K562 (cell line): ENCODE measurements around the gene SERPINA6. TPM values are rescaled to one million over a fixed set of nuclear protein-coding genes. Genes with fewer than 3 reads are reported as not detected.

Experiments
- ATAC-seq: fragments of 200-7000 bp; cut with Tn5 transposase; 3 replicates; pipeline ENCODE4 v1.9.1; 2020; ENCODE audit warnings: moderate library complexity
- BruUV-seq: library from RNA; stranded (reverse); fragments of 400-500 nt; replicated peaks from 2 replicates; lab custom pipeline; 2021; lab: Mats Ljungman, UMichigan
- CTCF ChIA-PET: fragments of 300-600 bp; formaldehyde crosslinking; extraction: SDS; loops from one replicate; lab custom pipeline; 2021; ENCODE audit warnings: low intra/inter-chr PET ratio; lab: Yijun Ruan, JAX
- POLR2A ChIA-PET: fragments of 300-600, 350-650 bp; sonication (Branson Sonifier 250); formaldehyde crosslinking; extraction: SDS; loops from one replicate; lab custom pipeline; 2021; ENCODE audit warnings: antibody characterized with exemption, inconsistent platforms; lab: Yijun Ruan, JAX
- DNase-seq, 4 experiments: peaks; one replicate each; pipeline versions ENCODE4 v3.0.0 to v3.0.0-alpha.2; 2011 to 2018; ENCODE audit warnings: low spot score in 3 of 4, mixed read lengths in 3 of 4; ENCODE audit errors: extremely low read depth in 1 of 4
- FAIRE-seq: peaks from 2 replicates; lab custom pipeline; 2011; peaks lifted over from hg19 to GRCh38; lab: Jason Lieb, UNC
- H2AFZ ChIP-seq: 2 replicates; pipeline ENCODE4 v1.6.0; 2011; ENCODE audit warnings: low read depth, low read length, control low read depth, inconsistent platforms
- H3K27ac ChIP-seq: fragments of 200-600 bp; 3 replicates; pipeline ENCODE4 v1.8.0; 2011; ENCODE audit warnings: low read depth, mild to moderate bottlenecking, control low read depth, inconsistent platforms, low read length, moderate library complexity, mixed read lengths; ENCODE audit errors: extremely low read depth
- H3K27me3 ChIP-seq, 2 experiments: fragments of 300-600 bp in 1 of 2; 2 replicates in 1 of 2; 3 replicates in 1 of 2; pipeline versions ENCODE4 v1.6.0 to v1.8.0; 2011; ENCODE audit warnings: inconsistent platforms in 2 of 2, low read length in 2 of 2, mild to moderate bottlenecking in 1 of 2, mixed read lengths in 1 of 2, moderate library complexity in 1 of 2; ENCODE audit not compliant: control insufficient read depth in 2 of 2, insufficient read depth in 2 of 2
- H3K36me3 ChIP-seq: fragments of 300-600 bp; 3 replicates; pipeline ENCODE4 v1.8.0; 2011; ENCODE audit warnings: mild to moderate bottlenecking, low read length, inconsistent platforms; ENCODE audit not compliant: control insufficient read depth, insufficient read depth
- H3K4me1 ChIP-seq, 2 experiments: fragments of 200-600 bp in 1 of 2; replicated peaks in 1 of 2; 2 replicates in 1 of 2; 3 replicates in 1 of 2; pipeline versions ENCODE4 v1.5.1 to v1.8.0; 2011; ENCODE audit warnings: inconsistent platforms in 2 of 2, low read length in 2 of 2, mild to moderate bottlenecking in 1 of 2, mixed read lengths in 1 of 2, moderate library complexity in 1 of 2; ENCODE audit not compliant: control insufficient read depth in 2 of 2, insufficient read depth in 2 of 2
- H3K4me2 ChIP-seq: 2 replicates; pipeline ENCODE4 v1.6.1; 2011; ENCODE audit warnings: low read length, control low read depth, inconsistent platforms, mixed read lengths; ENCODE audit not compliant: insufficient read depth
- H3K4me3 ChIP-seq: fragments of 200-600 bp; sonication (generic), shearing (Covaris generic); 2 replicates; pipeline ENCODE4 v1.5.1; 2016; ENCODE audit warnings: control low read depth, inconsistent platforms
- H3K79me2 ChIP-seq: fragments of 200-600 bp; 3 replicates; pipeline ENCODE4 v1.8.0; 2011; ENCODE audit warnings: low read length, inconsistent platforms; ENCODE audit not compliant: control insufficient read depth, insufficient read depth
- H3K9ac ChIP-seq, 2 experiments: 2 replicates each; pipeline versions ENCODE4 v1.6.0 to v1.6.1; 2011; ENCODE audit warnings: low read depth in 2 of 2, low read length in 2 of 2, control low read depth in 1 of 2, inconsistent platforms in 1 of 2, mild to moderate bottlenecking in 1 of 2, mixed read lengths in 1 of 2; ENCODE audit not compliant: insufficient read depth in 1 of 2
- H3K9me1 ChIP-seq: one replicate; pipeline ENCODE4 v1.6.0; 2011; ENCODE audit warnings: inconsistent platforms, mild to moderate bottlenecking, low read length, moderate library complexity; ENCODE audit not compliant: control insufficient read depth, insufficient read depth
- H3K9me3 ChIP-seq: replicated peaks from 2 replicates; pipeline ENCODE4 v1.5.1; 2011; ENCODE audit warnings: low read depth, low read length, inconsistent platforms; ENCODE audit not compliant: control insufficient read depth, insufficient read depth
- H4K20me1 ChIP-seq: replicated peaks from 2 replicates; pipeline ENCODE4 v1.6.1; 2011; ENCODE audit warnings: low read length, inconsistent platforms, mixed read lengths; ENCODE audit not compliant: control insufficient read depth, insufficient read depth
- CCNT2 ChIP-seq: IDR thresholded peaks from 2 replicates; pipeline ENCODE4 v1.6.1; 2011; ENCODE audit warnings: borderline replicate concordance, low read depth, mild to moderate bottlenecking, moderate library complexity, mixed read lengths, low read length; ENCODE audit not compliant: insufficient read length; ENCODE audit errors: extremely low read depth
- DPF2 ChIP-seq: fragments of 450-650 bp; IDR thresholded peaks from 2 replicates; pipeline ENCODE4 v1.6.1; 2016
- ESRRA ChIP-seq: fragments of 450-650 bp; IDR thresholded peaks from 2 replicates; pipeline ENCODE4 v1.6.1; 2014; ENCODE audit warnings: low read depth, mild to moderate bottlenecking, moderate library complexity, borderline replicate concordance
- FUS ChIP-seq: fragments of 200-400 bp; formaldehyde crosslinking; optimal IDR thresholded peaks from 2 replicates; pipeline ENCODE3; 2017; ENCODE audit warnings: low read depth, low read length
- STAT5A ChIP-seq: IDR thresholded peaks from 2 replicates; pipeline ENCODE4 v1.6.1; 2012; ENCODE audit warnings: low read length, inconsistent platforms, borderline replicate concordance
- TCF7L2 ChIP-seq: fragments of 150-350 bp; IDR thresholded peaks from 2 replicates; pipeline ENCODE4 v1.6.1; 2016; ENCODE audit warnings: low read depth, mild to moderate bottlenecking, low read length, moderate library complexity
- WGBS: fragments of 100-300 bp; shearing (Covaris generic); methylation state at CpG from one replicate; pipeline ENCODE4 v1.1.6; 2016; ENCODE audit warnings: low coverage, mixed read lengths; ENCODE audit not compliant: insufficient coverage; ENCODE audit errors: missing lambda C conversion rate; 5-methylcytosine and 5-hydroxymethylcytosine counted together
- in situ Hi-C: fragments of 300-500 bp; cut with MboI; formaldehyde crosslinking; loops from 4 replicates; pipeline ENCODE4 v1.15.0; 2018; ENCODE audit warnings: inconsistent platforms, mixed read lengths
- intact Hi-C: fragments of 100-400 bp; cut with micrococcal nuclease; formaldehyde crosslinking; loops from 2 replicates; pipeline ENCODE4 v1.14.2; 2022
- polyA plus RNA-seq, 8 experiments: library from polyadenylated mRNA; depleted of rRNA in 4 of 8; stranded (reverse) in 5 of 8; unstranded in 3 of 8; fragments of >200 nt; fragmentation: Nextera tagmentation in 2 of 8; fragmentation: Illumina TruSeq in 1 of 8; extraction: Ambion mirVana in 2 of 8; extraction: Trizol in 1 of 8; gene quantifications; 2 replicates each; pipeline versions ENCODE4 v1.2.1 to v1.2.3, GENCODE V29; 2011 to 2014; ENCODE audit warnings: inconsistent platforms in 1 of 8, missing spikeins in 1 of 8
- total RNA-seq, 7 experiments: library from RNA; depleted of rRNA in 6 of 7; stranded (reverse); fragments of >200 nt in 6 of 7; fragmentation: Illumina TruSeq in 2 of 7; extraction: Trizol in 2 of 7; gene quantifications; 2 replicates each; pipeline versions ENCODE4 v1.2.1 to v1.2.3, GENCODE V29; 2011 to 2021; ENCODE audit warnings: low replicate concordance in 1 of 7
- TF ChIP-seq, protein P1 (sequence below): fragments of 450-650 bp; formaldehyde crosslinking; IDR thresholded peaks from 2 replicates; pipeline ENCODE4 v1.4.0; 2020; ENCODE audit warnings: mild to moderate bottlenecking, moderate library complexity
- TF ChIP-seq, protein P2 (sequence below): sonication (generic); formaldehyde crosslinking; IDR thresholded peaks from 2 replicates; pipeline ENCODE4 v1.8.1; 2023; ENCODE audit warnings: mild to moderate bottlenecking, missing genetic modification reagents

SERPINA6 gene
- total and polyA plus RNA-seq, 9 of the 15 experiments (the other 6 are each of a cell fraction or from before 2014, with no cell fraction given): not detected

DNA sequence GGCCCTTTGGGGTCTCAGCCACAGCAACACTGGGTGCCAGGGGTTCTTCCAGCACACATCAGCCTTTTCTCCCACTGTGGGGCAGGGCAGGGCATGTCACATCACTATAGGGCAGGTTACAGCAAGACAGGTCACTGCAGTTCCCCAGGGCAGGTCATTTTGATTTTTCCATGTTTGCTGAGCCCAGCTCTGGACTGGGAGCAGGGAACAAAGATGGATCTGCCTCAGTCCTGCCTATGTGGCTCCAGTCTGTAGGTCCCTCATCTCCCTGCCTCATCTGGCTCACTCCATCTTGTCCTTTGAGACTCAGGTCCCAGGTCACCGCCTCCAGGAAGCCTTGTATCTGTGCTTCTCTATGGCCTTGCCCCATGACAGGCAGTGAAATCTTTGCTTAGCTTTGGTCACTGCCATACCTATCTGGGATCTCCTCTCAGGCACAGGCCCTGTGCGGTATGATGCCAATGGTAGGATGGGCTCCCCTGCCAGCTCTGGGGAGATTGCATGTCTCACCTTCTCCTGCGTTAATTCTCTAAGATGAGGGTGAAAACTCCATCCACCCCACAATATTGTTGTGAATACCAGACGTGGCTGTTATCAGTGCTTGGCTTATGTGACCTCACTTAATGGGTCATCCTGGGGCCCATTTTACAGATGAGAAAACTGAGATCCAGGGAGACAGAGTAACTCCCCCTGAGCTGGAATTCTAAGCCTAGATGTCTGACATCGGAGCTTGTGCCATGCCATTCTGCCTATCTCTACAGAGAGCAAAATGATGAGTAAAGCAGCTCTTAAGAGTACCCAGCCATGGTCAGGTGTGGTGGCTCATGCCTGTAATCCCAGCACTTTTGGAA, 1.5 kb downstream of the SERPINA6 start:
- H3K9me3 ChIP-seq: no peaks in the 10 kb centered on the region
- in situ Hi-C loops (no loop called here), intact Hi-C loops (no loop called here)
- no TSS peak for BruUV-seq
- H3K9me1 ChIP-seq: no peaks in the 10 kb centered on the region
- no peak for FAIRE-seq
- H3K4me2 ChIP-seq: no peak overlapping the region
- H3K4me1 ChIP-seq: no peaks in the 10 kb centered on the region
- 0% methylated on average over 5 of the region's 5 CpGs for WGBS
- H4K20me1 ChIP-seq: no peaks in the 10 kb centered on the region
- no peak for ATAC-seq
- no peak for TF ChIP-seq FUS
- no peak for TF ChIP-seq DPF2
- no peak for TF ChIP-seq TCF7L2
- no peak for TF ChIP-seq STAT5A
- TF ChIP-seq CCNT2: no peak
- peak; percentile 68 for TF ChIP-seq ESRRA
- TF ChIP-seq, protein P1, sequence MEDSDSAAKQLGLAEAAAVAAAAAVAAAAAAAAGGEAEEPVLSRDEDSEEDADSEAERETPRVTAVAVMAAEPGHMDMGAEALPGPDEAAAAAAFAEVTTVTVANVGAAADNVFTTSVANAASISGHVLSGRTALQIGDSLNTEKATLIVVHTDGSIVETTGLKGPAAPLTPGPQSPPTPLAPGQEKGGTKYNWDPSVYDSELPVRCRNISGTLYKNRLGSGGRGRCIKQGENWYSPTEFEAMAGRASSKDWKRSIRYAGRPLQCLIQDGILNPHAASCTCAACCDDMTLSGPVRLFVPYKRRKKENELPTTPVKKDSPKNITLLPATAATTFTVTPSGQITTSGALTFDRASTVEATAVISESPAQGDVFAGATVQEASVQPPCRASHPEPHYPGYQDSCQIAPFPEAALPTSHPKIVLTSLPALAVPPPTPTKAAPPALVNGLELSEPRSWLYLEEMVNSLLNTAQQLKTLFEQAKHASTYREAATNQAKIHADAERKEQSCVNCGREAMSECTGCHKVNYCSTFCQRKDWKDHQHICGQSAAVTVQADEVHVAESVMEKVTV: no peak
- TF ChIP-seq, protein P2, sequence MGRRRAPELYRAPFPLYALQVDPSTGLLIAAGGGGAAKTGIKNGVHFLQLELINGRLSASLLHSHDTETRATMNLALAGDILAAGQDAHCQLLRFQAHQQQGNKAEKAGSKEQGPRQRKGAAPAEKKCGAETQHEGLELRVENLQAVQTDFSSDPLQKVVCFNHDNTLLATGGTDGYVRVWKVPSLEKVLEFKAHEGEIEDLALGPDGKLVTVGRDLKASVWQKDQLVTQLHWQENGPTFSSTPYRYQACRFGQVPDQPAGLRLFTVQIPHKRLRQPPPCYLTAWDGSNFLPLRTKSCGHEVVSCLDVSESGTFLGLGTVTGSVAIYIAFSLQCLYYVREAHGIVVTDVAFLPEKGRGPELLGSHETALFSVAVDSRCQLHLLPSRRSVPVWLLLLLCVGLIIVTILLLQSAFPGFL: no peak
- no peaks in the 10 kb centered on the region for H3K36me3 ChIP-seq
- H3K79me2 ChIP-seq: no peaks in the 10 kb centered on the region
- no peak overlapping the region for H3K9ac ChIP-seq
- H3K4me3 ChIP-seq: no peak overlapping the region
- ChIA-PET CTCF (no interaction called here), POLR2A (no interaction called here)
- H3K27ac ChIP-seq: no peak overlapping the region
- no peak overlapping the region for H2AFZ ChIP-seq
- DNase-seq: no peak
- H3K27me3 ChIP-seq: no peaks in the 10 kb centered on the region
